Activated naive CD4-positive, alpha-beta T cell treated with Interleukin-2 at 50 U/mL for 16 hours (primary cell): Measurements from ENCODE around the gene HOXA13.

Experiments
- DNase-seq: peaks from one replicate; pipeline ENCODE4 v3.0.0-alpha.2; 2020

The HOXA13 gene

GRCh38 chr7:27199849-27200760, at the start of gene HOXA13:
HOXA13 (minus strand) TSS chr7:27200091; CDS start chr7:27200077, 14 bp downstream.
- no peak for DNase-seq

DNA sequence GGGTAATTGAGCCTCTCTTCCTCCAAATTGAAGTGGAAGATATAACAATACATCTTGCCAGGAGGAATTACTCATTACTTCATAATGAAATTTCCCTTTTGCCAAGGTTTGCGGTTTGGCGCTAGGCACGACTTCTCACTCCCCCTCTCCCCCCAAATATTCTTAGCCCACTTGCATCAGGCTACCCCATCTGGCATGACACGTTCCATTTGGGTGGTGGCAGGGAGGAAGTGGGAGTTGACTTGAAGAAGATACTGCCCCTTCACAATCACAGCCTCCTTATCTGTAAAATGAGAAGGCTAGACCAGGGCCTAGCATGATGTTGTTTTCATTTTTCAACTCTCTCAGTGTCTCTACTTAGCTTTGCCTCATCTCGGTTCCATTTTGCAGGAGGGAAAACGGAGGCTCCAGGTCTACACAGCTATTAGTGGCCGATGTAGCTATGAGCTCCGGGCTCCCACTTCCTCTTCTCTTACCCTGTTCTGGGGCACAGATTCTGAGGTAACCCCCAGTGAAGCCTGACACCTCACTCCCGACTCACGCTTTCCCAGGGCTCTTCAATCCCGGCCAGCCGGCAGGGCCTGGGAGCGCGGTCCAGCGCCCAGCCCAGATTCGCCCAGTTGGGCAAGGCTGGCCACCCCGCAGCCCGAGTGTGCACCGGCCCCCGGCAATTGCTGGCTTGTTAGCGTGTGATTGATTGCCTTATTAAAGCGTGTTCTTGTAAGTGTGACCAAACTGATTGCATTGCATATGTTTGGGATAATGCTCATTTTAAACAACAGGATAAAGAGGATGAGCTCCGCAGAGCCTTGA, 49.2 kb upstream of the HOXA13 start:
- no peak for DNase-seq

GRCh38 chr7:27248427-27248806, 48.5 kb upstream of the HOXA13 start:
- DNase-seq = no peak

- no peak for DNase-seq
Observed at GRCh38 chr7:27247452-27248426, 47.8 kb upstream of the HOXA13 start.

DNA sequence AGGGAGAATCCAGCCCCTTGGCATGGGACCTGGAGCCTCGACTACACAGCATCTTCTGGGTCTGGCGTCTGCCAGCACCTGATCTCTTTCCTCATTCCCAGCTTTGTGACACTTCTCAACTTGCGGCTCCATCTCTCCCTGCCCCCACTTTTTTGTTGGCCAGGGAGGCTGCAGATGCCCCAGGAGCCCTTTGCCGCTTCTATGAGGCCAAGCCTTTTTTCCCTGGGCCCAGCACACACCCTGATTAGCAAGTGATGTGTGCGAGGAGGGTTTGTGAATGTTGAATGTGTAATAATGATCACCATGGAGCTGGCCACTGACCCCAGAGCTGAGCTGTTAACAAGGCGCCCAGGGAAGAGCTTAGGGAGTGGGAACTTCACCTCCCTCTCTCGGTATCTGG, 47.1 kb upstream of the HOXA13 start:
- no peak for DNase-seq

- DNase-seq = no peak
Observed at GRCh38 chr7:27245798-27246691, 46.2 kb upstream of the HOXA13 start.

GRCh38 chr7:27245124-27245797, 45.4 kb upstream of the HOXA13 start:
- DNase-seq = no peak

GRCh38 chr7:27244488-27245123, 44.7 kb upstream of the HOXA13 start:
- DNase-seq = no peak

- DNase-seq = no peak
Observed at GRCh38 chr7:27243340-27244163, 43.7 kb upstream of the HOXA13 start.

DNA sequence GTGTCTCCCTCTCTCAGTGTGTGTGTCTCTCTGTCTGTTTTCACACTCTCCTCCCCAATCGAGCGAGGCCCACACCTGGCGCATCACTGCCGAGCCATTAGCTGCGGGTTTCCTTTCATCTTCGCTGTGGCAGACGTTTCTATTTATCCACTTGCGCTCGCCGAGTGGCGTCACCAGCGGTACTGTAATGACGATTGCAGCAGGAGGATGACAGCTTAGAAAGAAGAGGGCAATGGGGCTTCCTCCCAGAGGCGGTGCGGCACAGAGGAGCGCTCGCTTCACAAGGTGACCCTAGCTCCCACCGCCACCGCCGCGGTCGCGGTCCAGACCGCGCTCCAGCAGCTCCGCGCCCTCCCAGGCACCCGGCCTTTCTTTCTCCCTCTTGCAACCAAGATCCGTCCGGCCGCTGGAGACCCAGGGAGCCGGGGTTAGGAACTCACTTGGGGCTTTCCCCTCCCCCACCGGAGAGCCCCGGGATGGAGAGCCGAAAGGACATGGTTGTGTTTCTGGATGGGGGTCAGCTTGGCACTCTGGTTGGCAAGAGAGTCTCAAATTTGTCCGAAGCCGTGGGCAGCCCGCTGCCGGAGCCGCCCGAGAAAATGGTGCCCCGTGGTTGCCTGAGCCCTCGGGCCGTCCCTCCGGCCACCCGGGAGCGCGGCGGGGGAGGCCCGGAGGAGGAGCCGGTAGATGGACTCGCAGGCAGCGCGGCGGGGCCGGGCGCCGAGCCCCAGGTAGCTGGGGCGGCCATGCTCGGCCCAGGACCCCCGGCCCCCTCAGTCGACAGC, 42.9 kb upstream of the HOXA13 start, which contains the start of gene EVX1:
TSS of gene EVX1 (plus strand) at position 248 of the 785 bp plus-strand sequence. CDS start at position 477, 229 bp downstream.
- DNase-seq = no peak

DNA sequence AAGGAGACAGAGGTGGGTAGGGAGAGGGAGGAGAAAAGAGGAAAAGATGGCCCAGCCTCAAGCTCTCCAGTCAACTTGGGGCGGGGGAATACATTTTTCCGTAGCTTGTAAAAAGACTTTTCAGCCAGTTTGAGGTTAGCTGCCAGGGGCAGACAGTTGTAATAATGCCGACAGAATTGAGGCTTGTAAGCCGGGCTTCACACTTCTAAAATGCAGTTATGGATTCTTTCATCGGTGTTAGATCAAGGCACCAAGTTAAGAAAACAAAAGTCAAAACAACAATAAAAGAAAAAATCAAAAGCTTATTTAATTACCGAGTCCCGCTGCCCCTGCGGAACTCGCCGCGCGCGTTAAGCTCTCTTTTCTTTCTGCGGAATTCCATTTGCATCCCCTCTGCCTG, 42.3 kb upstream of the HOXA13 start:
- no peak for DNase-seq

GRCh38 chr7:27241189-27242056, 41.5 kb upstream of the HOXA13 start:
- DNase-seq = no peak

GRCh38 chr7:27240015-27240731, 40.3 kb upstream of the HOXA13 start:
- no peak for DNase-seq

DNA sequence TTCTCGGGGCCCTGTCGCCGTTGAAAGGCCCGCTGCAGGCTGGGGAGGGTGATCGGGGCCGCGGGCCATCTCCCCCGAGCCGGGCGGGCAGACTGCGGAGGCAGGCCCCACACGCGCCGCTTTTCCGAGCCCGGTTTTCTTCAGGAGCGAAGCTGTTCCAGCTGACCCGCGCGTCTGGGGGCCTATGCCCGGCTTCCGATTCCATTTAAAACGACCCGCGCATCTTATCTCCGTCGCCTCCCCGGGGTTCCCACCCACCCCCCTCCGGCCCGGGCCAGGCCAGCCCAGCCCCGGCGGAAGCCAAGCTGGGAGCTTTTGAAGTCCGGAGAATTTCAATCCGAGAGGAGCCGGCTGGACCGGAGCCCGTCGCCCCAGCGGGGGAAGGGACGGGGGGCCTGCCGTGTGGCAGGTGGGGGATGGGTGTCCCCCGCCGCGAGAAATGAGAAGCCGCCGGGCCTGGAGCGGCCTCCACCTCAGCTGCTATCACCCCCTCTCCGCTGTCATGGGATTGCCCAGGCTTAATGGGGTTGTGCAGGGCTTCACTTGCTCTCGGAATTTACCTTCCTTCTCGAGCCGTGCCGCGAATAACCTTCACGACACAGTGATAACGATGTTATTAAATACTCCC, 39.6 kb upstream of the HOXA13 start:
- no peak for DNase-seq

GRCh38 chr7:27238979-27239386, 39.1 kb upstream of the HOXA13 start:
- DNase-seq = no peak

- DNase-seq = no peak
Observed at GRCh38 chr7:27237735-27238334, 37.9 kb upstream of the HOXA13 start.
